Smooth muscle cell (in vitro differentiated cells): ENCODE measurements around the gene RIPK4. TPM values are rescaled to one million over a fixed set of nuclear protein-coding genes. Genes with fewer than 3 reads are reported as not detected.
A peak's percentile ranks its signal among the peaks of the same experiment; 100 is the strongest.

Source experiments
- DNase-seq: peaks from one replicate; lab custom pipeline; 2025; ENCODE audit not compliant: unreplicated experiment; lab: John Stamatoyannopoulos, UW
- H2AFZ ChIP-seq: fragments of 200-600 bp; sonication (generic); 2 replicates; pipeline ENCODE4 v1.6.0; 2016; ENCODE audit warnings: antibody characterized with exemption, low read depth, mild to moderate bottlenecking
- H3F3A ChIP-seq: fragments of 200-600 bp; sonication (generic); 2 replicates; pipeline ENCODE4 v1.6.0; 2017; ENCODE audit warnings: antibody characterized with exemption, low read depth
- H3K27ac ChIP-seq: fragments of 200-600 bp; sonication (generic); 2 replicates; pipeline ENCODE4 v1.5.1; 2016; ENCODE audit warnings: low read depth, mild to moderate bottlenecking
- H3K27me3 ChIP-seq: fragments of 200-600 bp; sonication (generic); 2 replicates; pipeline ENCODE4 v1.6.1; 2016; ENCODE audit warnings: low read depth, mild to moderate bottlenecking
- H3K36me3 ChIP-seq: fragments of 200-600 bp; sonication (generic); 2 replicates; pipeline ENCODE4 v1.5.1; 2016; ENCODE audit warnings: low read depth
- H3K4me1 ChIP-seq: fragments of 200-600 bp; sonication (generic); 2 replicates; pipeline ENCODE4 v1.5.1; 2016; ENCODE audit warnings: low read depth
- H3K4me2 ChIP-seq: fragments of 200-600 bp; sonication (generic); 2 replicates; pipeline ENCODE4 v1.6.0; 2016; ENCODE audit warnings: mild to moderate bottlenecking
- H3K4me3 ChIP-seq: fragments of 200-600 bp; sonication (generic); 2 replicates; pipeline ENCODE4 v1.5.1; 2016; ENCODE audit warnings: mild to moderate bottlenecking
- H3K79me2 ChIP-seq: fragments of 200-600 bp; sonication (generic); 2 replicates; pipeline ENCODE4 v1.6.0; 2016; ENCODE audit warnings: low read depth, mild to moderate bottlenecking
- H3K9ac ChIP-seq: fragments of 200-600 bp; sonication (generic); 2 replicates; pipeline ENCODE4 v1.6.0; 2016; ENCODE audit warnings: low read depth
- H3K9me3 ChIP-seq: fragments of 200-600 bp; sonication (generic); replicated peaks from 2 replicates; pipeline ENCODE4 v1.5.1; 2016; ENCODE audit warnings: low read depth
- H4K20me1 ChIP-seq: fragments of 200-600 bp; sonication (generic); 2 replicates; pipeline ENCODE4 v1.6.0; 2016; ENCODE audit warnings: low read depth
- CTCF ChIP-seq: fragments of 200-600 bp; sonication (generic); IDR thresholded peaks from 2 replicates; pipeline ENCODE4 v1.5.1; 2017; ENCODE audit warnings: borderline replicate concordance, mild to moderate bottlenecking, antibody characterized with exemption; ENCODE audit not compliant: insufficient read depth, poor library complexity, severe bottlenecking
- WGBS: methylation state at CpG from one replicate; pipeline ENCODE4 v1.1.7; 2016; ENCODE audit warnings: low lambda C conversion rate; 5-methylcytosine and 5-hydroxymethylcytosine counted together
- polyA plus RNA-seq: library from polyadenylated mRNA; unstranded; fragments of >200 nt; fragmentation: Nextera tagmentation; extraction: Ambion mirVana; gene quantifications from 2 replicates; pipeline ENCODE4 v1.2.1, GENCODE V29; 2016
- total RNA-seq: library from RNA; depleted of rRNA; stranded (reverse); fragments of >200 nt; gene quantifications from 2 replicates; pipeline ENCODE4 v1.2.3, GENCODE V29; 2014

The RIPK4 gene
- total and polyA plus RNA-seq, 2 experiments from 2014 or later = 1.1 to 3.7 TPM

GRCh38 chr21:41765420-41765821, 1.4 kb downstream of the RIPK4 start:
- no peak for DNase-seq
- Histone ChIP-seq H2AFZ (no peak overlapping the region), H3K36me3 (no peaks in the 10 kb centered on the region), H3K9ac (no peak overlapping the region), H3K79me2 (no peaks in the 10 kb centered on the region), H3K4me3 (peak overlapping the region; percentile 53), H3K9me3 (no peaks in the 10 kb centered on the region), H3K4me2 (peak overlapping the region; percentile 83), H4K20me1 (peaks cover 50% of the 10 kb centered on the region), H3F3A (no peaks in the 10 kb centered on the region), H3K4me1 (peaks cover 61% of the 10 kb centered on the region), H3K27ac (no peak overlapping the region), H3K27me3 (peaks cover 100% of the 10 kb centered on the region)
- no peak for TF ChIP-seq CTCF
- WGBS = 59% methylated on average over 11 of the region's 11 CpGs

- Histone ChIP-seq H3K36me3 (no peaks in the 10 kb centered on the region), H3K27ac (no peak overlapping the region), H4K20me1 (peaks cover 57% of the 10 kb centered on the region), H3K4me1 (peaks cover 63% of the 10 kb centered on the region), H2AFZ (no peak overlapping the region), H3K4me2 (peak overlapping the region; percentile 83), H3F3A (no peaks in the 10 kb centered on the region), H3K9ac (no peak overlapping the region), H3K27me3 (peaks cover 96% of the 10 kb centered on the region), H3K4me3 (peak overlapping the region; percentile 53), H3K79me2 (no peaks in the 10 kb centered on the region), H3K9me3 (no peaks in the 10 kb centered on the region)
- DNase-seq = no peak
- WGBS = 68% methylated on average over 7 of the region's 7 CpGs
- no peak for TF ChIP-seq CTCF
These were observed 2.1 kb downstream of the RIPK4 start for GRCh38 chr21:41764558-41765419.

GRCh38 chr21:41763996-41764395, 2.9 kb downstream of the RIPK4 start:
- Histone ChIP-seq H3F3A (no peaks in the 10 kb centered on the region), H3K27me3 (peaks cover 88% of the 10 kb centered on the region), H4K20me1 (peaks cover 65% of the 10 kb centered on the region), H2AFZ (no peak overlapping the region), H3K36me3 (no peaks in the 10 kb centered on the region), H3K9me3 (no peaks in the 10 kb centered on the region), H3K79me2 (no peaks in the 10 kb centered on the region), H3K9ac (no peak overlapping the region), H3K4me3 (peak overlapping the region; percentile 53), H3K4me2 (no peak overlapping the region), H3K27ac (no peak overlapping the region), H3K4me1 (peaks cover 57% of the 10 kb centered on the region)
- DNase-seq = no peak
- 81% methylated on average over 8 of the region's 8 CpGs for WGBS
- no peak for TF ChIP-seq CTCF
